ENCODE results near the gene GPR151. TPM values are rescaled to one million over a fixed set of nuclear protein-coding genes. Genes with fewer than 3 reads are reported as not detected.

The GPR151 gene
- total and polyA plus RNA-seq, 2 of the 8 experiments (the other 6 are each of a cell fraction or from before 2014, with no cell fraction given): 0.03 TPM; not detected in 1

DNA sequence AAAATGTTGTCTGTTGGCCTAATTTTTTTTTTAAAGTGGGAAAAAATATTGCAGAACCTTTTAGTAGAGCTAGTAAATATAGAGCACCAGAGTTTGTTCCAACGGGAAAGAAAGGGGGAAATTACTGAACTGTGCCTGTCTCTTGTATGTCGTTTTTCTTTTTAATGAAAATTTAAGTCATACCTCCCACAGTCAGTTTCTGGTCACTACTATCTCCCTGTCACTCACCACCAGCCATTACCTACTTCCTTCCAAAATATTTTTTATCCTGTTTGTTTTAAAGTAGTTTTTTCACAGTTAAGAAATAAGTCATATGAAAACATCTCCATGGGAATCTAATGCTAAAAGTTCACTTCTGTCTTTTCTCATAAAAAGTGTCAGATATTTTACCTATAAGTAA, 21.3 kb downstream of the GPR151 start:
- DNase-seq (ENCODE audit: low read depth in 1 of 2, low spot score in 2 of 2) (no peak), FAIRE-seq (no peak)
- no peak overlapping the region for H3K4me3 ChIP-seq (ENCODE audit: extremely low read depth in 1 of 4, insufficient read depth in 2 of 4, low read depth in 3 of 4, low read length in 4 of 4)
- no peak overlapping the region for H4K5ac ChIP-seq (ENCODE audit: insufficient read length, low read depth, low read length)
- no peak overlapping the region for H3K4ac ChIP-seq (replicated peaks; ENCODE audit: insufficient read length, low read depth, low read length)
- CTCF ChIA-PET (ENCODE audit: partially characterized antibody): no interaction called here
- POLR2A ChIA-PET (ENCODE audit: partially characterized antibody): no interaction called here
- no peak overlapping the region for H2BK120ac ChIP-seq (replicated peaks; ENCODE audit: low read depth, low read length)
- no peaks in the 10 kb centered on the region for H3K79me2 ChIP-seq (ENCODE audit: control insufficient read depth in 1 of 2, insufficient read depth in 2 of 2, low read length in 2 of 2)
- H3K27me3 ChIP-seq (replicated peaks in 1 of 4; ENCODE audit: control insufficient read depth in 3 of 4, extremely low read depth in 1 of 4, insufficient read depth in 3 of 4, low read length in 3 of 4): no peaks in the 10 kb centered on the region
- H3K4me2 ChIP-seq (ENCODE audit: insufficient read depth in 1 of 2, low read depth in 2 of 2, low read length in 2 of 2): no peak overlapping the region
- WGBS, 2 experiments (ENCODE audit: extremely low coverage in 1 of 2, insufficient coverage in 1 of 2, insufficient read length in 1 of 2, insufficient replicate concordance in 2 of 2, low coverage in 1 of 2, low lambda C conversion rate in 2 of 2, missing lambda C conversion rate in 1 of 2): 85% methylated on average over 2 of the region's 2 CpGs; no CpG with 5 or more reads in 1 of the 2 experiments
- no peak overlapping the region for H4K91ac ChIP-seq (replicated peaks; ENCODE audit: insufficient read length, low read length)
- no peak overlapping the region for H3K18ac ChIP-seq (ENCODE audit: extremely low read depth, low read length)
- H3K4me1 ChIP-seq (replicated peaks in 1 of 4; ENCODE audit: control insufficient read depth in 3 of 4, insufficient read depth in 4 of 4, low read length in 3 of 4): no peaks in the 10 kb centered on the region
- H3K36me3 ChIP-seq (ENCODE audit: control insufficient read depth in 2 of 4, insufficient read depth in 4 of 4, low read length in 3 of 4): peaks cover 0 to 46% (median 8%) of the 10 kb centered on the region in 4 experiments; a peak in 5 of 8 replicates
- no peak overlapping the region for H3K14ac ChIP-seq (ENCODE audit: insufficient read length)
- no peak overlapping the region for H2AK5ac ChIP-seq (ENCODE audit: low read depth, low read length)
- H3K9ac ChIP-seq (replicated peaks in 1 of 4; ENCODE audit: extremely low read depth in 1 of 4, low read depth in 3 of 4, low read length in 3 of 4): no peak overlapping the region
- H2AFZ ChIP-seq (ENCODE audit: low read length): no peak overlapping the region
- no peaks in the 10 kb centered on the region; the same call in 1 of the 2 replicates for H3K79me1 ChIP-seq (ENCODE audit: low read depth, low read length)
- H4K8ac ChIP-seq (ENCODE audit: extremely low read depth, insufficient read depth, low read length): no peak overlapping the region
- no peaks in the 10 kb centered on the region for H3K23me2 ChIP-seq (ENCODE audit: low read depth, low read length)
- no peaks in the 10 kb centered on the region for H3K9me3 ChIP-seq (ENCODE audit: insufficient read depth in 2 of 2, low read depth in 1 of 2, low read length in 1 of 2)
- no peak overlapping the region for H3K23ac ChIP-seq (ENCODE audit: insufficient read length)
- H2BK15ac ChIP-seq (ENCODE audit: low read length): no peak overlapping the region
- no peak overlapping the region for H2BK12ac ChIP-seq (ENCODE audit: low read depth, low read length)
- H2BK20ac ChIP-seq (ENCODE audit: low read length): no peak overlapping the region
- no peak for TF ChIP-seq GTF2F1 (IDR thresholded peaks at IDR 0.05; ENCODE audit: borderline replicate concordance, low read depth, low read length)
- no peak for TF ChIP-seq GABPA (IDR thresholded peaks at IDR 0.05; ENCODE audit: borderline replicate concordance, insufficient read depth, low read length)
- TF ChIP-seq TCF12 (IDR thresholded peaks at IDR 0.05; ENCODE audit: low read depth, low read length): no peak
- no peak for TF ChIP-seq RXRA (IDR thresholded peaks at IDR 0.05; ENCODE audit: insufficient read depth, low read depth, low read length)
- TF ChIP-seq SAP30 (IDR thresholded peaks at IDR 0.05; ENCODE audit: insufficient read depth, insufficient replicate concordance, low read length): no peak
- no peak for TF ChIP-seq FOSL1 (IDR thresholded peaks at IDR 0.05; ENCODE audit: insufficient read depth, low read depth, low read length)
- no peak for TF ChIP-seq BCL11A (IDR thresholded peaks at IDR 0.05; ENCODE audit: low read depth in 2 of 2, low read length in 2 of 2)
- H3K56ac ChIP-seq (replicated peaks; ENCODE audit: insufficient read length, low read depth, low read length): no peak overlapping the region
- no peak overlapping the region for H2BK5ac ChIP-seq (ENCODE audit: low read depth, low read length)
- peaks cover 0 to 1% of the 10 kb centered on the region in 2 experiments for H4K20me1 ChIP-seq (replicated peaks in 1 of 2; ENCODE audit: control insufficient read depth in 1 of 2, insufficient read depth in 2 of 2, low read length in 2 of 2)
- H3K27ac ChIP-seq (ENCODE audit: low read depth, low read length): no peak overlapping the region
